Thyroid gland (tissue), 4 donors: ENCODE results near the gene GAK.

Experiments
- POLR2A ChIP-seq, 2 donors: fragments of 450-650 bp; IDR thresholded peaks; one replicate each; pipeline ENCODE4 v1.6.1; 2017; ENCODE audit warnings: antibody characterized with exemption in 2 of 2, mild to moderate bottlenecking in 2 of 2, moderate library complexity in 1 of 2
- TF ChIP-seq, protein P1 (sequence below), 6 experiments: fragments of 200-600 bp in 3 of 6; fragments of 450-650 bp in 3 of 6; sonication (generic) in 3 of 6; IDR thresholded peaks; one replicate each; pipeline ENCODE4 v1.5.1; 2016 to 2019; ENCODE audit warnings: antibody characterized with exemption in 6 of 6, mild to moderate bottlenecking in 2 of 6, inconsistent platforms in 1 of 6, moderate library complexity in 1 of 6

DNA sequence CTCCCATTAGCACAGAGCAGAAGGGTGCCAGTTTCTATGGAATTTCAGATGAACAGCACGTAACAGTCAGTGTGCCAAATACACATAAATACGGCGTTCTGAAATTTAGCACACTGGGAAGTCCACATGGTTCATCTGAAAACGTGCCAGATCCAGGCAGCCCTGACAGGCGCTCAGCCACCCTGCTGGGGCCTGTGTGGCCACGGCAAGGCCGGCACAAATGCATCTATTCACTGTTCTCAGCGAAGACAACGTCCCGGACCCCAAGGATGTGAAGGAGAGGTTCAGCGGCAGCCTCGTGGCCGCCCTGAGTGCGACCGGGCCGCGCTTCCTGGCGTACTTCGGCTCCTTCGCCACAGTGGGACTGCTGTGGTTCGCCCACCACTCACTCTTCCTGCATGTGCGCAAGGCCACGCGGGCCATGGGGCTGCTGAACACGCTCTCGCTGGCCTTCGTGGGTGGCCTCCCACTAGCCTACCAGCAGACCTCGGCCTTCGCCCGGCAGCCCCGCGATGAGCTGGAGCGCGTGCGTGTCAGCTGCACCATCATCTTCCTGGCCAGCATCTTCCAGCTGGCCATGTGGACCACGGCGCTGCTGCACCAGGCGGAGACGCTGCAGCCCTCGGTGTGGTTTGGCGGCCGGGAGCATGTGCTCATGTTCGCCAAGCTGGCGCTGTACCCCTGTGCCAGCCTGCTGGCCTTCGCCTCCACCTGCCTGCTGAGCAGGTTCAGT, 25.6 kb upstream of the GAK start:
- TF ChIP-seq, protein P1, sequence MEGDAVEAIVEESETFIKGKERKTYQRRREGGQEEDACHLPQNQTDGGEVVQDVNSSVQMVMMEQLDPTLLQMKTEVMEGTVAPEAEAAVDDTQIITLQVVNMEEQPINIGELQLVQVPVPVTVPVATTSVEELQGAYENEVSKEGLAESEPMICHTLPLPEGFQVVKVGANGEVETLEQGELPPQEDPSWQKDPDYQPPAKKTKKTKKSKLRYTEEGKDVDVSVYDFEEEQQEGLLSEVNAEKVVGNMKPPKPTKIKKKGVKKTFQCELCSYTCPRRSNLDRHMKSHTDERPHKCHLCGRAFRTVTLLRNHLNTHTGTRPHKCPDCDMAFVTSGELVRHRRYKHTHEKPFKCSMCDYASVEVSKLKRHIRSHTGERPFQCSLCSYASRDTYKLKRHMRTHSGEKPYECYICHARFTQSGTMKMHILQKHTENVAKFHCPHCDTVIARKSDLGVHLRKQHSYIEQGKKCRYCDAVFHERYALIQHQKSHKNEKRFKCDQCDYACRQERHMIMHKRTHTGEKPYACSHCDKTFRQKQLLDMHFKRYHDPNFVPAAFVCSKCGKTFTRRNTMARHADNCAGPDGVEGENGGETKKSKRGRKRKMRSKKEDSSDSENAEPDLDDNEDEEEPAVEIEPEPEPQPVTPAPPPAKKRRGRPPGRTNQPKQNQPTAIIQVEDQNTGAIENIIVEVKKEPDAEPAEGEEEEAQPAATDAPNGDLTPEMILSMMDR (IDR thresholded peaks at IDR 0.05), result no peak
- TF ChIP-seq POLR2A (IDR thresholded peaks at IDR 0.05), result no peak
